Erythroblast (primary cell): ENCODE data around the gene ISL2.

Experiments
- DNase-seq, 2 experiments: peaks; one replicate each; lab custom pipeline; 2025; lab: John Stamatoyannopoulos, UW
- GATA1 ChIP-seq: IDR thresholded peaks from 2 replicates; pipeline ENCODE4 v1.6.1; 2011; ENCODE audit warnings: low read depth, mild to moderate bottlenecking, control low read depth, low read length, moderate library complexity
- POLR2A ChIP-seq: IDR thresholded peaks from 2 replicates; pipeline ENCODE4 v1.6.1; 2011; ENCODE audit warnings: mild to moderate bottlenecking, low read length

ISL2 gene

DNA sequence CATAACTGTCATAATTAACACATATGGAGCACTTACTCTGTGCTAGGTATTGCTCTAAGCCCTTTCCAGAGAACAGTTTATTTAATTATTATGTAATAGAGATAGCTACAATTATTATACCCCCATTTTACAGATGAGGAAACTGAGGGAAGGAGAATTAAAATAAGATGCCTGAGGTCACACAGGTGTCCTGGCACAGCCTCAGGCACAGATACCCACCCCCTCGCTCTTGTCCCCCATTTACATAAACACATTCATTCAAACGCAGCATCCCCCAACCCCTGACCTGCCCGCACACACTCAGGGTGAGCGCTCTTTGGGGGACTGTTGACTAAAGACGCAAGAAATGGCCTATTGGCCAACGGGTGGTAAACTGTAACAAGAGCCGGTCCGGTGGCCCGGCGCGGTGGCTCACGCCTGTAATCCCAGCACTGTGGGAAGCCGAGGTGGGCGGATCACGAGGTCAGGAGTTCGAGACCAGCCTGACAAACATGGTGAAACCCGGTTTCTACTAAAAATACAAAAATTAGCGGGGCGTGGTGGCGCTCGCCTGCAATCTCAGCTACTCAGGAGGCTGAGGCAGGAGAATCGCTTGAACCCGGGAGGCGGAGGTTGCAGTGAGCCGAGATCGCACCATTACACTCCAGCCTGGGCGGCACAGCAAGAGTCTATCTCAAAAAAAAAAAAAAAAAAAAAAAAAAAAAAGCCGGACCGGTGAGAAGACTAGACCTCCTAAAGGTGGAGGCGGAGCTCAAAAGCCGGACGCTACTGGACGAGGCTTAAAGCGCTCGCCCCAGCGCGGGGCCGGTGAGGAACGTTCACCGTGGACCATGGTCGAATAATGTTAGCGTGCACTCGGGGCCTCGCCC is 1.9 kb upstream of the ISL2 start:
- TF ChIP-seq POLR2A (no peak), GATA1 (no peak)
- DNase-seq: no peak

DNA sequence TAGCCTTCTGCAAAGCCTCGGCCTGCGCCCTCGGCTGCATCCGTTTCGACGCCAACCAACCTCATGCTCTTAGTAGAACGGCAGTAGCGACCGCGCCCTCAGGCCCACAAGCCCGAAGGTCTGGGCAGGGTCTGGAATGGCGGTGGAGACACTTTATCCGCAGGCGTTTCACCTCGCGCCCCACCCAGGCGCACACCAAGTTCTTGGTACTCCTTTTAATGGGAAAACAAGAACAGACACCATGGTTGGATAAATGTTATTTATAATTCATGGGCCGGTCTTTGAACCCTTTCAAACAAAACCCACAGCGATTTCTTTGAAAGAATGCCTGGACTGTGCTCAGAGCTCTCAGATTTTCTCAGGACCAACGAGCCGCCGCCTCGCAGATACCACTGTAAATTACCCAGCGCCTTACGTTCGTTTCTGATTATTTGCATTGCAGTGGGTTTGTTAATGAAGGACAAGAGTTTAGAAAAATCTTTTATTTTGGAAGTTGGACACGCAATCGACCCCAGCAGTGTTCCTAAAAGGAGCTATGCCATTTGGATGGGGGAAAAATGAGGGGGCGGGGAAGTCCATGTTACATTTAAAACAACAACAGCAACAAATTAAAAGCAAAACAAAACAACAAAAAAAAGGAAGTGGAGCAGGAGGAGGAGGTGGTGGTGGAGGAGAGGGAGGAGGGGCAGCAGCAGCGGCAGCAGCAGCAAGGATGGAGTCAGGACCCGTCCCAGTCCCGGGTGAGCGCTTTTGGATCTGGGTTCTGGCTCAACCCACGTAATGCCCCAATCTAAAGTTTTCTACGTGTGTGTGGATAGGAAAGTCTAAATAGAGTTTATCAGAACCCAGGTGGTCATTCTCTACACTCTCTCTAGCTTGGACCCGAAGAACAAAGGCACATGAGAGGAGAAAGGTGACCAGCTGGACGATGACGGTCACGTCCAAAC is 993 bp upstream of the ISL2 start:
- peak; percentile 23 to 27 for DNase-seq
- TF ChIP-seq GATA1 (no peak), POLR2A (no peak)

DNA sequence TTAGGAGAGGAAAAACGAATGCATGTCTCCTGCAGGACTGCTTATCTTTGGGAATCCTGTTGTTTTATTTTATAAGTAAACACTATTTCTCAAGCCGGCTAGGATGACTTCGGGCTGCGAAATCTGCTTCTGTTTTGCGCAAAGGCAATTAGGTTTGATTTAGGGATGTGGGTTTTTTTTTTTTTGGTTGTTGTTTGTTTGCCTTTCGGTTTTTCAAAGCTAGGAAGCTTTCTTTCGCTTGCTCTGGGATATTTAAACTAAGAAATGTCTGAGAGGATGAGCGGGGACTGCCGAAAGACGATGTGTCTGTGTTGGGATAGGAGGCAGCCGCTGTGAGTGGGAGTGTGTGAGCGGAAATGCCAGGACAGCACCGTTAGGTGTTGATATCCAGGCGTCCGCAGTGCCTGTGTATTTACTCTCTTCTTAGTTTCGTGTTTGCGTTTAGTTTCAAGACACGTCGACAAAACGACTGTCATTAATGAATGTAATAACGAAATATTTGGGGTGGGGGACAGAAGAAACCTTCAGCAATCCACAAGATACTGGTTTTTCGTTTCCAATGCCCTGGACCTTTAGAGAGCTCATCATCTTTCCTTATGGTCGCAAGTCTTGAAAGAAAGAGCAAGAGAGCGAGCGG is 604 bp downstream of the ISL2 start:
- peak in 1 of 2 experiments; percentile 32 for DNase-seq
- TF ChIP-seq GATA1 (no peak), POLR2A (no peak)

- peak; percentile 16 to 32 for DNase-seq
Measured at GRCh38 chr15:76337696-76338485, 1.3 kb downstream of the ISL2 start.

DNA sequence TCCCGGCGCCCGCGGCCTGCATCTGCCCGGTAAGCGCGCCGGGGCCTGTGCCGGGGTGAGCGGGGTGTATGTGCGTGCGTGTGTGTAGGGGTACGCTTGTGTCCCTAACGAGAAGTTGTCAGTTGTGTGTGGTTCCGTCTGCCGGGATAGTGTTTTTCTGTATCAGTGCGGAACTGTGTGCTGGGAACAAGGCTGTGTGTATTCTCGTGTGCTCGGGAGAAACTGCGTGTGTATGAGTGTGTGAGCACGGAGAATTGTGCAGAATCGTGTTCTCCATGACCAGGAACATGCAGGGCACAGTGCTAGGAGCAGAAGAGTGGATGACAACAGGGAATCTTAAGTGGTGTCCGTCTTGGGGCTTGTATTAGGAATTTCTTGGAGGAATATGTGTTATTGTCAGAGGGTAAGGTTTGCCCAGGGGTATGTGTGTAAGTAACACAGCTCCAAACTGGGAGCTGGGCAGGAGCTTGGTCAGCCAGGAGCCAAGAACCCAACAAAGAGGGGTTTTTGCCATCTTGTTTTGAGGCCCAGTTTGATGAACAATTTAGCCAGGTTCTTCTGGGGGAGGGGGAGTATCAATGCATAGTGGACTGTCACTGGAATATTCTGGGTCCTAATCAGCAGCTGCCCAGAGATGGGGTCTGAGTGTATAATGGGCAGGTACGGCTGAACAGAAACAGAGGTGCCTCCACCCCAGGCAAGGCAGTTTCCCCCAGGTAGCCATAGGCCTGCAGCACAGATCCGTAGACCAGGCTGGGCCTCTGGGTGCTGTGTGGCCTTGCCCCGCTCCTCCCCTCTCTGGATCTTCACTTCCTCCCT is 2.1 kb downstream of the ISL2 start:
- TF ChIP-seq POLR2A (no peak), GATA1 (no peak)
- DNase-seq: no peak

More at GRCh38 chr15:76337696-76338485, 1.3 kb downstream of the ISL2 start:
- TF ChIP-seq POLR2A (no peak), GATA1 (no peak)

GRCh38 chr15:76339305-76340197 is 3.0 kb downstream of the ISL2 start:
- no peak for DNase-seq
- TF ChIP-seq GATA1 (no peak), POLR2A (no peak)

DNA sequence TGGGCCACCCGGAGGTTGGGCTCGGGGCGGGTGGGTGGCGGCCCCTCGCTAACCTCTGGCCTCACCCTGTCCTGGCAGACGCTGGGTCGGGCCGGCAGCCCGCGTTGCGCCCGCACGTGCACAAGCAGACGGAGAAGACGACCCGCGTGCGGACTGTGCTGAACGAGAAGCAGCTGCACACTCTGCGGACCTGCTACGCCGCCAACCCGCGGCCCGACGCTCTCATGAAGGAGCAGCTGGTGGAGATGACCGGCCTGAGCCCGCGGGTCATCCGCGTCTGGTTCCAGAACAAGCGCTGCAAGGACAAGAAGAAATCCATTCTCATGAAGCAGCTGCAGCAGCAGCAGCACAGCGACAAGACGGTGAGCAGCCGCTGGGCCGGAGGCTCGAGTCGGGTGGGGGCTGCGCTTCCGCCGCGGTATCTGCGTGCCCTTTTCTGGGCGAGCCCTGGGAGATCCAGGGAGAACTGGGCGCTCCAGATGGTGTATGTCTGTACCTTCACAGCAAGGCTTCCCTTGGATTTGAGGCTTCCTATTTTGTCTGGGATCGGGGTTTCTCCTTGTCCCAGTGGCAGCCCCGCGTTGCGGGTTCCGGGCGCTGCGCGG is 3.7 kb downstream of the ISL2 start:
- TF ChIP-seq POLR2A: no peak
- TF ChIP-seq GATA1: no peak
- DNase-seq: peak; percentile 31 to 38

GRCh38 chr15:76340803-76341365 is 4.3 kb downstream of the ISL2 start:
- no peak for TF ChIP-seq POLR2A
- no peak for TF ChIP-seq GATA1
- peak; percentile 33 to 35 for DNase-seq

- TF ChIP-seq POLR2A (no peak), GATA1 (no peak)
- DNase-seq: no peak
Measured at GRCh38 chr15:76341366-76342057, 4.9 kb downstream of the ISL2 start.

DNA sequence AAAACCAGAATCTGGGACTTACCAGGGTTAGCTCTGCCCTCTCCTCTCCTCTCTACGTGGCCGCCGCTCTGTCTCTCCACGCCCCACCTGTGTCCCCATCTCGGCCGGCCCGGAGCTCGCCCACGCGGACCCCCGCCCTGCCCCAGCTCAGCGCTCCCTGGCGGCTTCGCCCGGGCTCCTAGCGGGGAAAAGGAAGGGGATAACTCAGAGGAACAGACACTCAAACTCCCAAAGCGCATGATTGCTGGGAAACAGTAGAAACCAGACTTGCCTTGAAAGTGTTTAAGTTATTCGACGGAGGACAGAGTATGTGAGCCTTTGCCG is 5.4 kb downstream of the ISL2 start:
- TF ChIP-seq POLR2A (no peak), GATA1 (no peak)
- no peak for DNase-seq
